ENCODE data around the gene RALGPS1.

The RALGPS1 gene

GRCh38 chr9:127123064-127123890 is 208.7 kb downstream of the RALGPS1 start:
- DNase-seq (ENCODE audit: low read depth) = no peak

DNA sequence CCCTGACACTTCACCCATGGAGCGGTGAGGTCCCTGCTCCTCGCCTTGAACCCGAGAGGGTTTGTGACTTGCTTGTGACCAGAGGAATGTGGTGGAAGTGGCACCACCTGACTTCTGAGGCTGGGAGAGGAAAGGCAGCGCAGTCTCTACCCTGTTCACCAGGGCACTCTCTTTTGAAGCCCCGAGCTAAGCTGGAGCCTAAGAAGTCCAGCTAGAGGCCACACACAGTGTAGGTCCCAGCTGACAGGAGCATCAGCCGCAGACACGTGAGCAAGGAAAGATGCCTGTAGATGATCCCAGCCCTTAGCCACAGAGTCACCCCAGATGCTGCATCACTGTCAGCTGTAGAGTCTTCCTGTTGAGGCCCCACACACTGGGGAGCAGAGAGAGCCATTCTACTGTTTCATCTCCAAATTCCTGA is 209.5 kb downstream of the RALGPS1 start:
- DNase-seq (ENCODE audit: low read depth) = no peak

DNA sequence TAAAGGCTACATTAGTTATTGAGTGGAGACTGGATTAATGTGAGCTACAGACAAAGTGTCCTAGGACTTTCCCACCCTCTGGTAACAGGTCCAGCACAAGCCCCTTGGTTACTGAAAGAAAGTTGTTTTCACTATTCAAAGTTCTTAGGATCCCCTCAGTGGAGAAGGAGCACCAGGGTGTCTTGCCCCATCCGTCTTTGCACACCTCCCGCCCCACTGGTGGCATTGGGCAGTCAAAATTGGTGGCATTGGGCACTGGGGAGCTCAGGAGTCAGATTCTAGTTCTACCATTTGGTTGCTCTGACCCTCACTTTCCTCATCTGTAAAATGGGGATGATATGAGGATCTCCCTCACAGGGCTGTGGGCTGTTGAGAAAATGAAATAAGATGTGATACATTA is 210.2 kb downstream of the RALGPS1 start:
- no peak for DNase-seq (ENCODE audit: low read depth)

DNA sequence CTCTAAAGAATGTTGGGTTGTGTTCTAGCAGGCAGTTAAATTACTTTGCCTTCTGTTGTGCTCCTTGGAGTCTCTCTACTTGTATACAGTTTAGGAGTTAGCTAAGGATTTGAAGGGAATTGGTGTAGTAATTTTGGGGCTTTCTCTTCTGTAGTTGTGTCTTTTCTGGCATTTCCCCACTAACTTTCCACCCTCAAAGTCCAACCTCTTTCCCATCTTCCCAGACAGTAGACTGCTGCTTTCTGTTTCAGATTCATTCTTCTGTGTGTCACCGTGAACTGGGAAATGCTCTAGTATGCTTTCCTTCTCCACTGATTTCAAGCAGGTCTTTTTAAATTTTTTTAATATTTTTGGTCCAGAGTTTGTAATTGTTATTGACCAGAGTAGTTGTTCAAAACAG is 212.4 kb downstream of the RALGPS1 start:
- DNase-seq (ENCODE audit: low read depth) = no peak

DNA sequence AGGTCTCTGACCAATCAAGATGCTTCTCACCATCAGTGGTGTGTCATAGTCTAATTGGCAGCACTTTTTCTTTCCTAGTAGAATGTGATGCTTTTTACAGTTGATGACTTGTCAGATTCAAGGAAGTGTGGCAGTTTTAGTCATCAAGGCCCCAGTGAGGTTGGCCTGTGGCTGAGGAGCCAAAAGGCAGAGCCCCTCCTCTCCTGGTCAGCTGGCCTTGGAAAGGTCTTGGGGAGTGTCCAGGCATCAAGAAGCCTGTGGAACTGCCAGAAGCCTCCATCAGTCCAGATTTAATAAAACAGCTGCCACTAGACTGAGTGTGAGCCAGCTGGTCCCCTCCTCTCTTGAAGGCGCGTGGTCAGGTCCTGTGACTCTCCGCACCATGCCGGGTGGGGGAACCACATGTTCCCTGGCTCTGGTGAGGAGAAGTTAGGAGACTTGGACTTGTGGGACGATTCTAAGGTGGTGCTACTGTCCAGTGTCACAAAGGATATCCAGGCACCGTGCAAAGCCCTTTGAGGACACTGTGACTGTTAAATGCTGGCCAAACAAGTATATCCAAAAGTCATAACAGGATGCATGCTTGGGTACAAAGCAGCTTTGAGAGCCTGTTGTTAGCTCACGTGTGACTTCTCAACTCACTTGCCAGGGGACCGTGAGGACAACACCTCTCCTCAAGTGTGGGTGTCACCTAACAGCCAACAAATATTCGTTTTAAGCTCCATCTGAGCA is 213.9 kb downstream of the RALGPS1 start:
- DNase-seq (ENCODE audit: low read depth) = no peak

DNA sequence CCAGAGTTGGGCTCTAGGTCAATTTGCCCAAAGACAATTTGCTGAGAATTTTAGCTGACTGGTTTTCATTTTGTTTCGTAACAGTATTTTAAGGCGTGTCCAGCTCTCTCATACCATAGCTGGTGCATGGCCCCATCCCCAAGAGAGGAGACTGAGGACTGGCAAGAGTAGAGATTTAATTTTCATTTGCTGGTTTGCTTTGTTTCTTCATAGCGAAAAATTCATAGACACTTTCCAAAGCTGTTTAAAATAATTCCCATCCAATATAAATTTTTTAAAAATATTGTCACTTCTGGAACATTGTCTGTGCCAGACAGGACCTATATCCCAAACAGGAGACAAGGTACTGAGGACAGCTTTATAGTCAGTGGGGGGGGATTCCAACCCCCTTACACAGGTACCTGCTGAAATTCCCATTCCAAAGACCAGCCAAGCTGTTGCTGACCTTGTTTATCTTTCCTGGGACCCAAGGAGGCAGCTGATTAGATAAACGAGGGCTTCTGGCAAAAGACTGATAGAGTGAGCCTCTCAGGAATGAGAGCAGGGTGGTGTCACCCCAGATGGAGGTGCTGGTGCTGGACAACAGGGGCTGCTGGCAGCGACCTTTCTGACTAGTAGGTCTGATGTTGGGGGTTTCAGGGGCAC is 214.6 kb downstream of the RALGPS1 start:
- no peak for DNase-seq (ENCODE audit: low read depth)

DNA sequence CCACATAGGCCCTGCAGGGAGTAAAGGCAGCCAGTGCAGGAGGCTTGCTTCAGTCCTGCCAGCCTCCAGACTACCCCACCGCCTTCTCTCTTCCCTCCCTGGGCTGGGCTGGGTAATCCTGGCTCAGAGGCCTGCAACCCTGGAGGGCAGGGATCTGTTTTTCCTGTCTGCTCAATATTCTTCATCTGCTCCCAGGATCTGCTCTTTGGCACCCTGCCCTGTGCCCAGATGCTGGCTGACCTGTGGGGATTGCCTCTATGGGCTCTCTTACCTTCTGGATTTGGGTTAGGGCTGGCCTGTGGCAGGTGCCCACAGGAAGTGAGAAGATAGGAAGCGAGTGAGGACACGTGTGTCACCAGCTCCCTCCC is 215.1 kb downstream of the RALGPS1 start:
- no peak for DNase-seq (ENCODE audit: low read depth)

GRCh38 chr9:127130235-127130634 is 215.7 kb downstream of the RALGPS1 start:
- no peak for DNase-seq (ENCODE audit: low read depth)

DNA sequence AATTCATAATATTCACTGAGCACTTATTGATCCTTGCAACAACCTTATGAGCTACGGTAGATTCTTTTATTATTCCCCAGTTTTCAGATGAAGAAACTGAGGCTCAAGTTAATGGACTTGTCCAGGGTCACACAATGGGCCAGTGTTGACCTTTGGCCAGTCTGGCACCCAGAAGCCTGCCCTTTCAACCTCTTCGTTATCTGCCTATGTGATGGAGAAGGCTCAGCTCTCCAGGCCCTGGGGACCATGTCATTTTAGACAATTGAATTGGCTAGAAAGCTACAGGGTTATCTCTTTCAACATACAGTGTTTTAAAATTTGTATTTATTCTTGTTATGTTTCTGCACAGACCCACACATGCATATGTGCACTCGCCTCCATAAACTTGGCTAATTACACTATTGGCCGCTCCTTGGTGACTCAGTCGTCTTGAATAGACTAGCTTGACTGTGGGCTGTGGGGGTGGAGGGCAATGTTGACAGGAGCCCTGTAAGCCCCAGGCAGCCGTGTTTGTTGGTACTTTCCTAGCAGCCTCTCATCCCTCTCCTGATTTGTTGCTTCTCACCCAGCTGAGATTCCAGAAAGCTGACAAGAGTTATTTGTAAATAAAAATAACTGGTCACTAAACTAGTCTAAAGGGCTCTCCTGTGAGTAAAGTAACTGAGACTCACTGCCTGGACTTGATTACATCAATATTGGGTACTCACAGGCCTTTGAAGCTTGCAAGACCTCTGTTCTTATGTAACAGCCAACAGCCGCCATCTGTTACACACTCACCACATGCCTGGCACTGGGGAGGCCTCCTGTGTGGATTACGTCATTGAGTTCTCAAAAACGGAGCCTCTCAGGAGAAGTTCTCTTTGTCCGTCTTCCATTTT is 216.3 kb downstream of the RALGPS1 start:
- DNase-seq (ENCODE audit: low read depth) = no peak

DNA sequence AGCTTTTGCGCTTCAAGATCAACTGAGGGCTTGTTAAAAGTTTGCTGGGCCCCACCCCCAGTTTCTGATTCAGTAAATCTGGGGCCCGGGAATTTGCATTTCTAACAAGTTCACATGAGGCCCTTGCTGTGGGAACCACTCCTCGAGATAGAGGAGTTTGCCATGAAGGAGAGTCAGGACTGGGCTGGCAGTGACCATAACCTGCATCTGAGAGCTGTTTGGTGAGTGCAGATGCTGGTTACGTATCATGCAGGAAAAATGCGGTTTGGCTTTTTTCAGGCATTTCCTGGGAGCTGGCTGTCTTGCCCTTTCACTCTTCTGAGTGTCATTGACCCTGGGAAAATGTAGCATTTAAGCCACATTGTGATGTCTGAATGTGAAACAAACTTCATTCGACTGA is 217.3 kb downstream of the RALGPS1 start:
- DNase-seq (ENCODE audit: low read depth) = no peak

- no peak for DNase-seq (ENCODE audit: low read depth)
These were observed 217.8 kb downstream of the RALGPS1 start for GRCh38 chr9:127132375-127132774.

- DNase-seq (ENCODE audit: low read depth) = no peak
These were observed 218.5 kb downstream of the RALGPS1 start for GRCh38 chr9:127132921-127133647.

DNA sequence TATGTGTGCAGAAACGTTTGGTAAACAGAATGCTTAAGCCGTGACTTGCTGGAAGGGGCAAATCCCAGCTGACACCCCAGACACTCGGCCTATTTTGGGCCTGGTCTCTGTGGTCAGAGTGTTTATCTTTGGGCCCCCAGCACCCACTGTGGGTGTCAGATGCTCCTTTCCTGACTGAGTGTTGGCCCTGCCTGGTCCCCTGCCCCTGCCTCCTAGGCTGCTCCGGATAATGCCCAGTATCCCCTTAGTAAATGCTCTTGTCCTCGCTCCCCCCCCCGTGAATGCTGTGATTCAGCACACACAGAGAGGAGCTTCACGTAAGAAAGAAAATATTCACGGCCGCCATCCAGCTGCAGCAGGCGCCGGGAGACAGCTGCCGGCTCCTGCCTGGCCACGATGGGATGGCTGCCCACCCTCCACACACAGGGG is 219.2 kb downstream of the RALGPS1 start:
- no peak for DNase-seq (ENCODE audit: low read depth)

DNA sequence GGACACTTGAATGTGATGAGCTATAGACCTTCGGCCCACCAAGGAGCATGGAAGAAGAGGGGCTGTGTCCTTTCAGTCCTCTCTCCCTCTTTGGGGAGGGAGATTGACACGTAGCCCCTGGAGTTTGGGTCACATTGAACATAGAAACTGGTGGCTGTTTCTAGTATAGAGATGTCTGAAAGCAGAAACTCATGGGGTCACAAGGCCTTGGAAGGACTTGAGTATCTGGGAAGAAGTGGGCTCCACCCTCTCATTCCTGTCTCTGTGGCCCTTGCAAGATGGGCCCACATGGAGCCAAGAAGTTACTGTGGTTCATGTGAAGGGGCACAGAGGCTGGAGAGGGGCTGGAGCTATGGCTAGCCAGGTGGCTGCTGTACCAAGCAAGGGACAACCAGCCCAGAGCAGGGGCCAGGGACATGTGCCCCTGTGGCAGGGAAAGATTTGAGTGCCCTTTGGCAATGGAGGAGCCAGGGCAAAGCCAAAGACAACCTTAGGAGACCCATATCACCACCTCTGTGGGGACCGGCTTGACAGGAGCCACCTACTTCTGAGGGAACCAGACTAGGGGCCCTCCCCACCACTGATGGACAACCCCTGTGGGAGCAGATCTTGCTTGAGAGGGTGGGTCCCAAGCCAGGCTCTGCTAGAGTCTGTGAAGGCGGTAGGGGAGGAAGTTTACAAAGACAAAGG is 220.6 kb downstream of the RALGPS1 start:
- DNase-seq (ENCODE audit: low read depth) = no peak

- DNase-seq (ENCODE audit: low read depth) = no peak
These were observed 221.7 kb downstream of the RALGPS1 start for GRCh38 chr9:127136081-127136879.

DNA sequence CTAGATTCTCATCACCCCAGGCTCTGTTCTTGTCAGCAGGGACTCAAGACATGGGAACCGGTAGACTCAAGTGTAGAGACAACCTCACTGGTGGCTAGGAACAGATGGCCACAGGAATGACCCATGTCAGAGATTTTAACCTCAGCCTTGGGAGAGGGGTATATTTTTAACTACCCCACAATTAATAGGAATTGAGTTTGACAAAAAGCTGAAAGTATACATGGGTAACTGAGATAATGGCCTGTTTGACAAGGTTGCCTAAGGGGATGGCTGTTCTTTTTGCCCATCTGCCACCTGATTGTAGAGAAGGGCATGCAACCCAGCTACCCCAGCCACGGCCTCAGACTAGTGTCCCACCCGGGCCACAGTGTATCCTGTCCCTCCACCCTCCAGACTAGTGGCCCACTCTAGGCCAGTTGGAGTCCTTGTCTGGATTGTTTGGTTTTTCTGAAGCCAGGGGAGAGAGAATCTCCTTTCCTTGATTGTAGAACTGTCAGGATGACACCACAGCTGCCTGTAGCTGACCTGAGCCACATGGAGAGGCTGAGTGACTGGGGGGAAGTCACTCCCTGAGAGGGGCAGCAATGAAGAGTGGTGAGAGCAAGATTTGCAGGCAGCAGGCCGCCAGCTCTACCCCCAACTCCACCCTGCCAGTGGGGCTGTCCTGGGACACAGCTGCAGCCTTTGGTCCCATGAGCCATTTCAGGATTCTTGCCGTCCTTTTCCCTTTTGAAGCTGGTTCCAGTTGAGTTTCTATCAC is 222.5 kb downstream of the RALGPS1 start:
- DNase-seq (ENCODE audit: low read depth) = no peak

DNA sequence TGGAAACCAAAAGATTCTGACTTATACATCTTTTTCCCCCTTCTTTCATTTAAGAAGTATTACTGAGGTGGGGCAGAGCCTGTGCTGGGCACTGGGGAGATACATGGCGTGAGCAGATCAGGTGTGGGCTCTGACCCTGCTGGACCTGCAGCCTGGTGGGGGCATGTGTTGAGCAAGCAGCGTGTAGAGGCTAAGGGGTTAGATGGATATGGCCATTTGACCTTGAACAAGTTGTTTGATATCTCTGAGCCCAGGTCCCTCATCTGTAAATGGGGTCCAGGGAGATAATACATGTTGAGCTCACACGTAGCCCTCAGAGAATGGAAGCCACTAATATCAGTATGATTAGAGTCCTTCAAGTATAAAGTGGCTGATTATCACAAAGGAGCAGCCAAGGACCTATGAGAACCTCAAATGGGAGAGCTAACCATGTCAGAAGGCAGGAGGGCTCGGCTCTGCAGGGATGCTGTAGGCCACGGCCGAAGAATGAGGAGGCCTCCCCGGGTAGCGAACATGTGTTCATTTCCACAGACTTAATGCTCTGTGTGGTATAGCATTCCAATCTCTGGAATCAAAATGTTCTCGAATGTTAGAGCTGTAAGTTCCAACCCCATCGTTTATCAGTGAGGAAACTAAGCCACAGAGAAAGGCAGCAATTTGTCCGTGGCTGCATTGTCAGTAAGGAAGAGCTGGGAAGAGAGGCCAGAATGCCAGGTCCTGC is 223.2 kb downstream of the RALGPS1 start:
- no peak for DNase-seq (ENCODE audit: low read depth)

- DNase-seq (ENCODE audit: low read depth) = no peak
These were observed 223.9 kb downstream of the RALGPS1 start for GRCh38 chr9:127138444-127138843.

All from activated T-helper 9 cell treated with anti-CD3 and anti-CD28 coated beads, Interleukin-2, amount 50 U/mL, for 16 hours (primary cell).